ENCODE results near the gene ABCF3.

The ABCF3 gene

GRCh38 chr3:184186902-184187207 is 856 bp downstream of the ABCF3 start:
- DNase-seq = no peak

GRCh38 chr3:184188080-184188479 is 2.1 kb downstream of the ABCF3 start:
- no peak for DNase-seq

GRCh38 chr3:184189421-184189820 is 3.4 kb downstream of the ABCF3 start:
- DNase-seq = no peak

- no peak for DNase-seq
These were observed 6.9 kb downstream of the ABCF3 start for GRCh38 chr3:184192889-184193288.

GRCh38 chr3:184193991-184194539 is 8.1 kb downstream of the ABCF3 start:
- no peak for DNase-seq

GRCh38 chr3:184196536-184196935 is 10.5 kb downstream of the ABCF3 start:
- DNase-seq = no peak

- DNase-seq = no peak
These were observed 12.5 kb downstream of the ABCF3 start for GRCh38 chr3:184198509-184198908.

GRCh38 chr3:184200825-184201224 is 14.8 kb downstream of the ABCF3 start:
- no peak for DNase-seq

- no peak for DNase-seq
These were observed 17.5 kb downstream of the ABCF3 start for GRCh38 chr3:184203526-184203925.

GRCh38 chr3:184209146-184209923 is 23.3 kb downstream of the ABCF3 start:
- no peak for DNase-seq

- DNase-seq = no peak
These were observed 25.3 kb downstream of the ABCF3 start for GRCh38 chr3:184211297-184211696.

- DNase-seq = no peak
These were observed 25.7 kb downstream of the ABCF3 start for GRCh38 chr3:184211718-184212117.

GRCh38 chr3:184218814-184219213 is 32.8 kb downstream of the ABCF3 start:
- DNase-seq = no peak

- DNase-seq = no peak
These were observed 36.5 kb downstream of the ABCF3 start for GRCh38 chr3:184222521-184222920.

GRCh38 chr3:184223946-184224345 is 37.9 kb downstream of the ABCF3 start:
- no peak for DNase-seq

- DNase-seq = no peak
These were observed 41.5 kb downstream of the ABCF3 start for GRCh38 chr3:184227481-184227935.

GRCh38 chr3:184228376-184229137 is 42.6 kb downstream of the ABCF3 start:
- no peak for DNase-seq

GRCh38 chr3:184229394-184230080 is 43.5 kb downstream of the ABCF3 start, which contains the start of gene VWA5B2:
TSS of gene VWA5B2 (plus strand) at chr3:184229585. CDS start at chr3:184230529, 944 bp downstream.
- DNase-seq = peak; percentile 66

GRCh38 chr3:184230081-184230602 is 44.1 kb downstream of the ABCF3 start:
- no peak for DNase-seq

GRCh38 chr3:184230603-184231528 is 44.9 kb downstream of the ABCF3 start:
- no peak for DNase-seq

GRCh38 chr3:184231671-184232070 is 45.7 kb downstream of the ABCF3 start:
- DNase-seq = no peak
